ENCODE results near the gene GPATCH4. TPM values are rescaled to one million over a fixed set of nuclear protein-coding genes. Genes with fewer than 3 reads are reported as not detected.

Gene GPATCH4
- total and polyA plus RNA-seq, 10 of the 15 experiments (the other 5 are each of a cell fraction or from before 2014, with no cell fraction given), result 35.5 to 111 (median 73.9) TPM

DNA sequence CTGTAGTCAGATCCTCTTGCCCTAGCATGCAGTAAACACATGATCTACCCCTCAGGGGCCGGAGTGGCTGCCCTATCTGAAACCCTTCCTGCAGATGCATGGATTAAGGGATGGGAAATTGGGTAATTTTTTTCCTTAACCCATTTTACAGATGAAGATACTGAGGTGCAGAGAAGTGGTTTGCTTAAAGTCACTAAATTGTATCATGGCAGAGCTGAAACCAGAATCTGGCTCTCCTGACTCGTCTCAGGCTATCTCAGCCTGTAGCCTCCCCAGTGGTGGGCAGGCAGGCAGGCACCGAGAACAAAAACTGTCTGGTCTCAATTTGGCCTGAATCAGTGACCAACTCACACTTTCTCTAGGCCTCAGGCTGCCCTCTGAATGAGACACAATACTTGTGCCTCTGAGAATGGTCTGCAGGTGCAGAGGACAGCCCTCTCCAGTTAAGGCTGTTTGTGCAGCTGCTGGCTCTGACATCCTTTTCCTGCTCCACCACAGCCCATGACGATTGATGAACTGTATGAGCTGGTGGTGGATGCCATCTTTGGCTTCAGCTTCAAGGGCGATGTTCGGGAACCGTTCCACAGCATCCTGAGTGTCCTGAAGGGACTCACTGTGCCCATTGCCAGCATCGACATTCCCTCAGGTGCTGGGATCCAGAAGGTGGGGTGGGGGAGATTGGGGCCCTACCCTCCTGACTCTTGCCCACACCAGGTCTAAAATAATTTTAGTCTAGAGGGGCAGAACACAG lies 8.2 kb downstream of the GPATCH4 start:
- no peak for FAIRE-seq
- WGBS (ENCODE audit: insufficient coverage, insufficient replicate concordance, low lambda C conversion rate, missing lambda C conversion rate), result 81% methylated on average over 8 of the region's 8 CpGs
- ChIA-PET RAD21 (ENCODE audit: unreplicated experiment) (interaction anchor here (0.7 to 1.0 kb wide), 2 partner anchors 15 to 102 kb away, joined by 3 to 5 read pairs; no protein-coding TSS in a partner anchor), SMC1A (ENCODE audit: uncharacterized antibody, unreplicated experiment) (interaction anchor here (0.6 to 5.9 kb wide), 5 partner anchors 10 to 148 kb away, joined by 5 to 47 read pairs (median 6); partner anchors contain the start of gene GPATCH4), POLR2A (interaction anchor here (0.6 to 3.1 kb wide), 6 partner anchors 8 to 103 kb away, joined by 3 to 39 read pairs (median 7); partner anchors contain the start of gene GPATCH4), CTCF (interaction anchor here (0.6 to 4.6 kb wide), 7 partner anchors 8 to 209 kb away, joined by 3 to 49 read pairs (median 4); partner anchors contain the start of genes GPATCH4 and TTC24)
- Histone ChIP-seq H3K4me3 (no peak overlapping the region), H3K4me1 (ENCODE audit: control insufficient read depth, insufficient read depth, low read length) (peaks cover 5% of the 10 kb centered on the region), H3K27ac (ENCODE audit: control insufficient read depth, insufficient read depth) (no peak overlapping the region), H2AFZ (ENCODE audit: control insufficient read depth, low read depth, low read length) (no peak overlapping the region), H3K9me3 (replicated peaks; ENCODE audit: control insufficient read depth, insufficient read depth, low read length) (no peaks in the 10 kb centered on the region), H3K36me3 (ENCODE audit: control insufficient read depth in 2 of 2, insufficient read depth in 2 of 2, low read length in 1 of 2) (peaks cover 23 to 27% of the 10 kb centered on the region in 2 experiments; a peak in 3 of 4 replicates), H3K27me3 (replicated peaks in 1 of 2; ENCODE audit: control insufficient read depth in 2 of 2, insufficient read depth in 2 of 2, low read length in 1 of 2) (no peaks in the 10 kb centered on the region), H4K20me1 (ENCODE audit: control insufficient read depth, insufficient read depth) (no peaks in the 10 kb centered on the region), H3K4me2 (ENCODE audit: control insufficient read depth, insufficient read depth) (no peak overlapping the region; the same call in 1 of the 2 replicates), H3K79me2 (ENCODE audit: control insufficient read depth, insufficient read depth, low read length) (peaks cover 9% of the 10 kb centered on the region), H3K9ac (ENCODE audit: control insufficient read depth, insufficient read depth, low read length) (no peak overlapping the region)
- no peak for ATAC-seq
- BruUV-seq (replicated peaks), result no TSS peak
- TF ChIP-seq NRF1 (conservative IDR thresholded peaks at IDR 0.05; ENCODE audit: low read depth, low read length) (no peak), CREB1 (IDR thresholded peaks at IDR 0.05; ENCODE audit: low read depth) (0 out of 2 replicates have a peak, but pooled peaks have one; percentile 6)
- intact Hi-C loops (cut with micrococcal nuclease; ENCODE audit: unreplicated experiment) (no loop called here), in situ Hi-C loops (cut with MboI) (no loop called here)
- DNase-seq (ENCODE audit: low read depth, low spot score), result no peak

DNA sequence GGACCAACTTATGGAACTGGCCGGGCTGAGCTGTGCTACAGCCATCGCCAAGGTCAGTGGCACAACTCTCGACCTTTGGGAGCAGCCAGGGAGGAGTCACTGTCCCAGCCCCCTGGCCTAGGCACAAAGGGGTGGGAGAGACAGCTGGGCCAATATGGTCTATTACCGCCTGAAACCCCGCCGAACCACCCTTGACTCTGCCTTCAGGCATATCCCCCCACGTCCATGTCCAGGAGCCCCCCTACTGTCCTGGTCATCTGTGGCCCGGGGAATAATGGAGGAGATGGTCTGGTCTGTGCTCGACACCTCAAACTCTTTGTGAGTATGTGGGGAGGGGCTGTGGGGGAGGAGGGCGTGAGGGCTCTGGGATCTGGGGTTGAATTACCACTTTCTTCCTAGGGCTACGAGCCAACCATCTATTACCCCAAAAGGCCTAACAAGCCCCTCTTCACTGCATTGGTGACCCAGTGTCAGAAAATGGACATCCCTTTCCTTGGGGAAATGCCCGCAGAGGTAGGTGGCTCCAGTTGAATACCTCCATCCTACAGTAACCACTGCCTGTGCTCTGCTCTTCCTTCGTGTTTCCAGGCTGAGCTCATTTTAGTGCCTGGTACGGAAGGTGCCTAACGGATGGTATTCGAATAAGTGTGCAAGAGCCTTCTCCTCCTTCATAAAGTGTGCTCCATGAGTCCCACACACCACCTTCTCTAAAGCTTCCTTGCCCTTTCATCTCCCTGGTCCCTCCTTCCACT lies 8.9 kb downstream of the GPATCH4 start:
- DNase-seq (ENCODE audit: low read depth, low spot score) (no peak), FAIRE-seq (no peak), ATAC-seq (no peak; the same call in 2 of the 3 replicates)
- peaks cover 5% of the 10 kb centered on the region for H3K4me1 ChIP-seq (ENCODE audit: control insufficient read depth, insufficient read depth, low read length)
- in situ Hi-C loops (cut with MboI) (no loop called here), intact Hi-C loops (cut with micrococcal nuclease; ENCODE audit: unreplicated experiment) (no loop called here)
- peak overlapping the region; percentile 86 for H3K27ac ChIP-seq (ENCODE audit: control insufficient read depth, insufficient read depth)
- H3K4me3 ChIP-seq, result peak overlapping the region; percentile 89
- no peaks in the 10 kb centered on the region for H4K20me1 ChIP-seq (ENCODE audit: control insufficient read depth, insufficient read depth)
- H3K27me3 ChIP-seq (replicated peaks in 1 of 2; ENCODE audit: control insufficient read depth in 2 of 2, insufficient read depth in 2 of 2, low read length in 1 of 2), result no peaks in the 10 kb centered on the region
- no peak overlapping the region; the same call in 1 of the 2 replicates for H2AFZ ChIP-seq (ENCODE audit: control insufficient read depth, low read depth, low read length)
- H3K9me3 ChIP-seq (replicated peaks; ENCODE audit: control insufficient read depth, insufficient read depth, low read length), result no peaks in the 10 kb centered on the region
- peaks cover 9% of the 10 kb centered on the region for H3K79me2 ChIP-seq (ENCODE audit: control insufficient read depth, insufficient read depth, low read length)
- POLR2A ChIA-PET, result interaction anchor here (1.4 to 3.1 kb wide), 7 partner anchors 9 to 309 kb away, joined by 3 to 39 read pairs (median 6); partner anchors contain the start of genes GPATCH4, MEF2D and SMG5
- RAD21 ChIA-PET (ENCODE audit: unreplicated experiment), result interaction anchor here (1.2 to 2.2 kb wide), 8 partner anchors 9 to 206 kb away, joined by 3 to 18 read pairs (median 10); partner anchors contain the start of gene GPATCH4
- TF ChIP-seq BACH1 (IDR thresholded peaks at IDR 0.05; ENCODE audit: borderline replicate concordance) (0 out of 2 replicates have a peak, but pooled peaks have one; percentile 3), SREBF1 (IDR thresholded peaks at IDR 0.05; ENCODE audit: low read length) (no peak), POLR2AphosphoS5 (IDR thresholded peaks at IDR 0.05; ENCODE audit: low read length) (peak; percentile 46; the same call in 1 of the 2 replicates), NBN (IDR thresholded peaks at IDR 0.05) (no peak)
- TF ChIP-seq, protein P1, sequence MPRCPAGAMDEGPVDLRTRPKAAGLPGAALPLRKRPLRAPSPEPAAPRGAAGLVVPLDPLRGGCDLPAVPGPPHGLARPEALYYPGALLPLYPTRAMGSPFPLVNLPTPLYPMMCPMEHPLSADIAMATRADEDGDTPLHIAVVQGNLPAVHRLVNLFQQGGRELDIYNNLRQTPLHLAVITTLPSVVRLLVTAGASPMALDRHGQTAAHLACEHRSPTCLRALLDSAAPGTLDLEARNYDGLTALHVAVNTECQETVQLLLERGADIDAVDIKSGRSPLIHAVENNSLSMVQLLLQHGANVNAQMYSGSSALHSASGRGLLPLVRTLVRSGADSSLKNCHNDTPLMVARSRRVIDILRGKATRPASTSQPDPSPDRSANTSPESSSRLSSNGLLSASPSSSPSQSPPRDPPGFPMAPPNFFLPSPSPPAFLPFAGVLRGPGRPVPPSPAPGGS (IDR thresholded peaks at IDR 0.05; ENCODE audit: borderline replicate concordance, insufficient read depth, low read depth, low read length, poor library complexity, severe bottlenecking), result peak; percentile 3
- TF ChIP-seq, protein P2, sequence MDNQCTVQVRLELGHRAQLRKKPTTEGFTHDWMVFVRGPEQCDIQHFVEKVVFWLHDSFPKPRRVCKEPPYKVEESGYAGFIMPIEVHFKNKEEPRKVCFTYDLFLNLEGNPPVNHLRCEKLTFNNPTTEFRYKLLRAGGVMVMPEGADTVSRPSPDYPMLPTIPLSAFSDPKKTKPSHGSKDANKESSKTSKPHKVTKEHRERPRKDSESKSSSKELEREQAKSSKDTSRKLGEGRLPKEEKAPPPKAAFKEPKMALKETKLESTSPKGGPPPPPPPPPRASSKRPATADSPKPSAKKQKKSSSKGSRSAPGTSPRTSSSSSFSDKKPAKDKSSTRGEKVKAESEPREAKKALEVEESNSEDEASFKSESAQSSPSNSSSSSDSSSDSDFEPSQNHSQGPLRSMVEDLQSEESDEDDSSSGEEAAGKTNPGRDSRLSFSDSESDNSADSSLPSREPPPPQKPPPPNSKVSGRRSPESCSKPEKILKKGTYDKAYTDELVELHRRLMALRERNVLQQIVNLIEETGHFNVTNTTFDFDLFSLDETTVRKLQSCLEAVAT (IDR thresholded peaks at IDR 0.05), result 0 out of 2 replicates have a peak, but pooled peaks have one; percentile 37
- H3K4me2 ChIP-seq (ENCODE audit: control insufficient read depth, insufficient read depth), result peak overlapping the region; percentile 99
- CTCF ChIA-PET, result interaction anchor here (0.9 to 4.6 kb wide), 18 partner anchors 9 to 236 kb away, joined by 3 to 49 read pairs (median 5); partner anchors contain the start of genes GPATCH4 and TTC24
- BruUV-seq (replicated peaks), result TSS peak; percentile 69
- 17% methylated on average over 16 of the region's 16 CpGs for WGBS (ENCODE audit: insufficient coverage, insufficient replicate concordance, low lambda C conversion rate, missing lambda C conversion rate)
- H3K9ac ChIP-seq (ENCODE audit: control insufficient read depth, insufficient read depth, low read length), result peak overlapping the region; percentile 79
- H3K36me3 ChIP-seq (ENCODE audit: control insufficient read depth in 2 of 2, insufficient read depth in 2 of 2, low read length in 1 of 2), result peaks cover 19 to 25% of the 10 kb centered on the region in 2 experiments; a peak in 3 of 4 replicates
- SMC1A ChIA-PET (ENCODE audit: uncharacterized antibody, unreplicated experiment), result interaction anchor here (0.6 to 5.9 kb wide), 8 partner anchors 10 to 147 kb away, joined by 3 to 47 read pairs (median 5); partner anchors contain the start of genes GPATCH4 and TTC24
